Left lobe of liver (tissue), 2 donors: ENCODE measurements around the gene AGBL4. TPM values are rescaled to one million over a fixed set of nuclear protein-coding genes. Genes with fewer than 3 reads are reported as not detected.
A peak's percentile ranks its signal among the peaks of the same experiment; 100 is the strongest.

Experiments
- ATAC-seq: fragments of 200-7000 bp; cut with Tn5 transposase; one replicate; pipeline ENCODE4 v1.9.1; 2020; ENCODE audit warnings: mild to moderate bottlenecking, moderate library complexity
- DNase-seq: peaks from one replicate; pipeline ENCODE4 v3.0.0-alpha.2; 2020; ENCODE audit warnings: low spot score
- total RNA-seq: library from RNA; stranded (reverse); gene quantifications from one replicate; pipeline ENCODE4 v1.2.1, GENCODE V29; 2021
- donor health status: DM: no; HTN: no; CAD: no; lungs with moderate emphysema.
- donor health status: DM: no; HTN: yes; CAD: no.

Gene AGBL4
- total RNA-seq, 1 donor from 2014 or later, result 2.2 TPM

GRCh38 chr1:48743480-48743879 is 1280.3 kb downstream of the AGBL4 start:
- no peak for DNase-seq
- no peak for ATAC-seq

GRCh38 chr1:48741380-48741779 is 1282.4 kb downstream of the AGBL4 start:
- ATAC-seq (no peak), DNase-seq (no peak)

GRCh38 chr1:48740621-48741020 is 1283.1 kb downstream of the AGBL4 start:
- DNase-seq (no peak), ATAC-seq (no peak)

GRCh38 chr1:48739091-48739490 is 1284.7 kb downstream of the AGBL4 start:
- no peak for DNase-seq
- ATAC-seq, result no peak

GRCh38 chr1:48738356-48738755 is 1285.4 kb downstream of the AGBL4 start:
- ATAC-seq (no peak), DNase-seq (no peak)

- ATAC-seq, result no peak
- no peak for DNase-seq
Observed at GRCh38 chr1:48735796-48736195, 1288.0 kb downstream of the AGBL4 start.

- ATAC-seq (no peak), DNase-seq (no peak)
Observed at GRCh38 chr1:48730164-48730910, 1293.4 kb downstream of the AGBL4 start.

GRCh38 chr1:48728584-48728983 is 1295.2 kb downstream of the AGBL4 start:
- DNase-seq (no peak), ATAC-seq (no peak)

- no peak for ATAC-seq
- DNase-seq, result no peak
Observed at GRCh38 chr1:48726557-48727215, 1297.1 kb downstream of the AGBL4 start.

- ATAC-seq (no peak), DNase-seq (no peak)
Observed at GRCh38 chr1:48726139-48726538, 1297.6 kb downstream of the AGBL4 start.

GRCh38 chr1:48725341-48726046 is 1298.3 kb downstream of the AGBL4 start:
- no peak for DNase-seq

GRCh38 chr1:48720929-48721328 is 1302.8 kb downstream of the AGBL4 start:
- DNase-seq, result no peak
- no peak for ATAC-seq

More at GRCh38 chr1:48725341-48726046, 1298.3 kb downstream of the AGBL4 start:
- ATAC-seq, result no peak

- DNase-seq (no peak), ATAC-seq (no peak)
Observed at GRCh38 chr1:48718705-48719104, 1305.0 kb downstream of the AGBL4 start.

- ATAC-seq, result no peak
- no peak for DNase-seq
Observed at GRCh38 chr1:48718116-48718630, 1305.6 kb downstream of the AGBL4 start.

GRCh38 chr1:48717082-48717481 is 1306.7 kb downstream of the AGBL4 start:
- ATAC-seq (no peak), DNase-seq (no peak)

- no peak for ATAC-seq
Observed at GRCh38 chr1:48715921-48716320, 1307.8 kb downstream of the AGBL4 start.

GRCh38 chr1:48710915-48711314 is 1312.8 kb downstream of the AGBL4 start:
- ATAC-seq (no peak), DNase-seq (no peak)

More at GRCh38 chr1:48715921-48716320, 1307.8 kb downstream of the AGBL4 start:
- DNase-seq, result no peak

- no peak for ATAC-seq
- DNase-seq, result no peak
Observed at GRCh38 chr1:48710318-48710717, 1313.4 kb downstream of the AGBL4 start.

- DNase-seq, result no peak
- no peak for ATAC-seq
Observed at GRCh38 chr1:48704736-48705135, 1319.0 kb downstream of the AGBL4 start.

GRCh38 chr1:48701445-48701844 is 1322.3 kb downstream of the AGBL4 start:
- ATAC-seq (no peak), DNase-seq (no peak)

GRCh38 chr1:48697066-48697707 is 1326.6 kb downstream of the AGBL4 start:
- peak; percentile 75 for DNase-seq
- ATAC-seq, result peak; percentile 93
